ENCODE data around the gene LIN54.

Gene LIN54

GRCh38 chr4:82891707-82892466 is 118.7 kb downstream of the LIN54 start:
- Histone ChIP-seq H3K9me2 (replicated peaks; ENCODE audit: low read depth, low read length) (no peaks in the 10 kb centered on the region), H3K4me2 (ENCODE audit: low read depth, low read length, poor library complexity, severe bottlenecking) (peak overlapping the region; percentile 79), H3K27me3 (ENCODE audit: insufficient read depth, low read length, poor library complexity, severe bottlenecking) (no peaks in the 10 kb centered on the region), H3K4me3 (ENCODE audit: low read length, poor library complexity, severe bottlenecking) (peak overlapping the region; percentile 92), H3K9me3 (ENCODE audit: insufficient read depth, low read depth, low read length) (no peaks in the 10 kb centered on the region), H2AFZ (ENCODE audit: low read length) (peak overlapping the region; percentile 90; the same call in 1 of the 2 replicates), H4K20me1 (ENCODE audit: insufficient read depth, low read length, poor library complexity, severe bottlenecking) (peaks cover 50% of the 10 kb centered on the region), H3K4me1 (ENCODE audit: insufficient read depth, low read length, poor library complexity, severe bottlenecking) (peaks cover 51% of the 10 kb centered on the region), H3K79me2 (ENCODE audit: insufficient read depth, low read length) (peaks cover 92% of the 10 kb centered on the region), H3K9ac (ENCODE audit: low read depth, low read length, poor library complexity, severe bottlenecking) (peak overlapping the region; percentile 90), H3K36me3 (ENCODE audit: insufficient read depth, low read length) (peaks cover 32% of the 10 kb centered on the region; the same call in 1 of the 2 replicates), H3F3A (ENCODE audit: low read depth) (peaks cover 17% of the 10 kb centered on the region; the same call in 1 of the 2 replicates)
- TF ChIP-seq, protein P1, sequence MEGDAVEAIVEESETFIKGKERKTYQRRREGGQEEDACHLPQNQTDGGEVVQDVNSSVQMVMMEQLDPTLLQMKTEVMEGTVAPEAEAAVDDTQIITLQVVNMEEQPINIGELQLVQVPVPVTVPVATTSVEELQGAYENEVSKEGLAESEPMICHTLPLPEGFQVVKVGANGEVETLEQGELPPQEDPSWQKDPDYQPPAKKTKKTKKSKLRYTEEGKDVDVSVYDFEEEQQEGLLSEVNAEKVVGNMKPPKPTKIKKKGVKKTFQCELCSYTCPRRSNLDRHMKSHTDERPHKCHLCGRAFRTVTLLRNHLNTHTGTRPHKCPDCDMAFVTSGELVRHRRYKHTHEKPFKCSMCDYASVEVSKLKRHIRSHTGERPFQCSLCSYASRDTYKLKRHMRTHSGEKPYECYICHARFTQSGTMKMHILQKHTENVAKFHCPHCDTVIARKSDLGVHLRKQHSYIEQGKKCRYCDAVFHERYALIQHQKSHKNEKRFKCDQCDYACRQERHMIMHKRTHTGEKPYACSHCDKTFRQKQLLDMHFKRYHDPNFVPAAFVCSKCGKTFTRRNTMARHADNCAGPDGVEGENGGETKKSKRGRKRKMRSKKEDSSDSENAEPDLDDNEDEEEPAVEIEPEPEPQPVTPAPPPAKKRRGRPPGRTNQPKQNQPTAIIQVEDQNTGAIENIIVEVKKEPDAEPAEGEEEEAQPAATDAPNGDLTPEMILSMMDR (conservative IDR thresholded peaks at IDR 0.05; ENCODE audit: low read length): no peak
- no peak for TF ChIP-seq EZH2phosphoT487 (IDR thresholded peaks at IDR 0.05; ENCODE audit: borderline replicate concordance)

DNA sequence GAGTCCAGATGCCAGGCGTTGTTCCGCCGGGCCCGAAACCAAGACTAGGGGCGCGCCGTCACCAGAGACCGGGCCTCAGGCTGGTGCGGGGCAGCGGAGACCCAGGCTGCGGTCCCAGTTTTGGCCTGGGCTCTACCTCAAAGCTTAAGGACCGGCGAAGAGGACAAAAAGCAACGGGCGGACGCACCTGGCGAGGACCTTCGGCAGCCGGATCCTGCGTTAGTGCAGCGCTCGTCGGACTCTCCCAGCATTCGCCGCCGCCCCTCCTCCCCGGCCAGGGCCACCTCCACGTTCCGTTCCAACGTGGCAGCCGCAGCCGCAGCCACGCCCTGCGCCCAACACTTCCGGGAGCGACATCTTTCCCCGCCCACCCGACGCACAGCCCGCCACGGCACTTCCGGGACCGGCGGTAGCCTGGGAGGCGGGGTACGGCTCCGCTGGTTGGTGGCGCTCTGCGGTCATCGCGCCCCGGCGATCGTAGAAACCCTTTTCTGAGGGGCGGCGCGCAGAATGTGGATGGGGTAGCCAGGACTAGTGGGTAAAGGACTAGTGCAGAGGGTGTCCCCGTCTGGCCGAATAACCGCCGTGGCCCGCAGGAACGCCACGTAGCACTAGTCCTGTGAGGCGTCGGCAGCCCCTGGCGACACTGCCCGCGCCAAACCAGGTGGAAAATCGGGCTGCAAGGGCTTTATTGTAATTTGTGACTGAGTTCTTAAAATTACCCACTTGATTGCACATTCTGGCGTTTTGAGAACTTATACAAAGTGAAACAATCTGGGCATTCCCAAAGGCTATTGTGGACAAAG is 119.5 kb downstream of the LIN54 start, which contains the start of gene SEC31A:
Gene SEC31A, minus strand, starts transcription at position 253 of the 806 bp plus-strand sequence. CDS start 9,217 bp downstream, outside the sequence.
- peak within 1 kb of the TSS; percentile 92 for H3K4me3 ChIP-seq (ENCODE audit: low read length, poor library complexity, severe bottlenecking)
- peak within 1 kb of the TSS; percentile 93 for H3K4me2 ChIP-seq (ENCODE audit: low read depth, low read length, poor library complexity, severe bottlenecking)
- peak within 1 kb of the TSS; percentile 93 for H2AFZ ChIP-seq (ENCODE audit: low read length)
- H3K9me3 ChIP-seq (ENCODE audit: insufficient read depth, low read depth, low read length): no peaks in the 10 kb centered on the region
- no peaks in the 10 kb centered on the region for H3K27me3 ChIP-seq (ENCODE audit: insufficient read depth, low read length, poor library complexity, severe bottlenecking)
- H3K36me3 ChIP-seq (ENCODE audit: insufficient read depth, low read length): peaks cover 28% of the 10 kb centered on the region; the same call in 1 of the 2 replicates
- H4K20me1 ChIP-seq (ENCODE audit: insufficient read depth, low read length, poor library complexity, severe bottlenecking): peaks cover 43% of the 10 kb centered on the region
- H3K79me2 ChIP-seq (ENCODE audit: insufficient read depth, low read length): peaks cover 92% of the 10 kb centered on the region
- H3F3A ChIP-seq (ENCODE audit: low read depth): peaks cover 17% of the 10 kb centered on the region; the same call in 1 of the 2 replicates
- TF ChIP-seq EZH2phosphoT487 (IDR thresholded peaks at IDR 0.05; ENCODE audit: borderline replicate concordance): no peak
- TF ChIP-seq, protein P1 (conservative IDR thresholded peaks at IDR 0.05; ENCODE audit: low read length): 0 out of 2 replicates have a peak, but pooled peaks have one; percentile 9
- H3K9ac ChIP-seq (ENCODE audit: low read depth, low read length, poor library complexity, severe bottlenecking): peak within 1 kb of the TSS; percentile 90
- no peaks in the 10 kb centered on the region for H3K9me2 ChIP-seq (replicated peaks; ENCODE audit: low read depth, low read length)
- H3K4me1 ChIP-seq (ENCODE audit: insufficient read depth, low read length, poor library complexity, severe bottlenecking): peaks cover 54% of the 10 kb centered on the region

DNA sequence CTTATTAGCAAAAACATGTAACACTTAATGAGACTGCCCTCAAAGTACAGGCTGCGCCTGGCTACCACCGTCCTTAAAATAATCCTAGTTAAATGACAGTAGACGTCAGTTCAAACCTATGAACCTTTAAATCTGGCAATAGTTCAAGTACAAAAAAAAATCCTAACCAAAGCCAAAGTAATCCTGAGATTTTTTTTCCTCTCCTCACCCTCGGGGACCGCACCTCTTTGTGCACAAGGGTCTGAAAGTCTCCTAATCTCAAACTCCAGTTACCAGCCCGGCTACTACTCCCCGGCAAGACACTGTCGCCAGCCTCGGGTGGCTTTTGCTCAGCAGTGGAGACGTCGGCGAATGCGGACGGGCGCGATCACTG is 120.1 kb downstream of the LIN54 start:
- H3K4me3 ChIP-seq (ENCODE audit: low read length, poor library complexity, severe bottlenecking): peak overlapping the region; percentile 92
- peaks cover 40% of the 10 kb centered on the region for H4K20me1 ChIP-seq (ENCODE audit: insufficient read depth, low read length, poor library complexity, severe bottlenecking)
- H3K4me1 ChIP-seq (ENCODE audit: insufficient read depth, low read length, poor library complexity, severe bottlenecking): peaks cover 60% of the 10 kb centered on the region
- peak overlapping the region; percentile 93 for H3K4me2 ChIP-seq (ENCODE audit: low read depth, low read length, poor library complexity, severe bottlenecking)
- peaks cover 92% of the 10 kb centered on the region for H3K79me2 ChIP-seq (ENCODE audit: insufficient read depth, low read length)
- TF ChIP-seq, protein P1 (conservative IDR thresholded peaks at IDR 0.05; ENCODE audit: low read length): no peak
- TF ChIP-seq EZH2phosphoT487 (IDR thresholded peaks at IDR 0.05; ENCODE audit: borderline replicate concordance): no peak
- no peaks in the 10 kb centered on the region for H3K9me3 ChIP-seq (ENCODE audit: insufficient read depth, low read depth, low read length)
- peaks cover 17% of the 10 kb centered on the region; the same call in 1 of the 2 replicates for H3F3A ChIP-seq (ENCODE audit: low read depth)
- H3K27me3 ChIP-seq (ENCODE audit: insufficient read depth, low read length, poor library complexity, severe bottlenecking): no peaks in the 10 kb centered on the region
- peak overlapping the region; percentile 93 for H2AFZ ChIP-seq (ENCODE audit: low read length)
- no peaks in the 10 kb centered on the region for H3K9me2 ChIP-seq (replicated peaks; ENCODE audit: low read depth, low read length)
- peaks cover 23% of the 10 kb centered on the region; the same call in 1 of the 2 replicates for H3K36me3 ChIP-seq (ENCODE audit: insufficient read depth, low read length)
- H3K9ac ChIP-seq (ENCODE audit: low read depth, low read length, poor library complexity, severe bottlenecking): peak overlapping the region; percentile 90
